ENCODE results near the gene ARGFX. TPM values are rescaled to one million over a fixed set of nuclear protein-coding genes. Genes with fewer than 3 reads are reported as not detected.
A peak's percentile ranks its signal among the peaks of the same experiment; 100 is the strongest.

Gene ARGFX
- total and polyA plus RNA-seq, 2 of the 13 experiments (the other 11 are each of a cell fraction or from before 2014, with no cell fraction given): not detected

DNA sequence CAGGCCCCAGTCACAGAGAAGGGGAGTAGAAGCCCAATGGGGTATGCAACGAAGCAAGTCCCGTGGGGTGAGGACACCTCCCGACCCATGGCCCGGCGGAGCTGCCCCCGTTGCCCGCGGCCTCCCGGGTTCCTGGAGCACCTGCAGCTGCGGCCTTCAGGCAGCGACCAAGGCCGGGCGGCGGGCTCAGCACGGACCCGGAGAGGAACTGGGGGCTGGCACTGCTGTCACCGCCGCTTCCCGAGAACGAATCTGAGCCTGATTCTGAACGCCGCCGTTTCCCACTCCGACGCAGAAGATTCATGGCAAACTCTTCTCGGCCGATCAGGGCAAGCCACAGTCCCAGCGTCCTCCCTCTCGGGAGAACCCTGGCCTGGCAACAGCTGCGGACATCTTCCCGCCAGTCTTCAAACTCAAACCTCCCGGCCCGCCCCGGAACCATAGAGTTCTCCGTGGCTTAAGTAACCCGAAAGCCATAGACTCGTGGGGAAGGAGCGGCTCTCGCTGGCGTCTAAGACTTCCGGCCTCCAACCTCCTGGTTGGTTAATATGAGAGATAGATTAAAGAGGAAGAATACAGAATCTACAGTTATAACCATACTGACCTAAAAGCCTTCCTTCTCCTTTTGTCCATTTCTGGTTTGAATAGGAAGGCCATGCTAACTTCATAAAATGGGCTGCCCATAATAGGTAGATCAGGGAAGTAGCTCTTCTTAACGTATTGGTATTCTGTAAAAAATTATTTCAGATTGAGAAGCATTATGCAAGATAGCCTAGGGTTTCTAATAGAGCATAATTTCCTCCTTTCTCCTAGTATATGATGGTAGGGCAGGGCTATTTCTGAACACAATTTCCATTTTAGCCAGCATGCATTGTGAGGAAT is 21.9 kb upstream of the ARGFX start, which contains the start of gene POLQ (continued):
- TF ChIP-seq, protein P1, sequence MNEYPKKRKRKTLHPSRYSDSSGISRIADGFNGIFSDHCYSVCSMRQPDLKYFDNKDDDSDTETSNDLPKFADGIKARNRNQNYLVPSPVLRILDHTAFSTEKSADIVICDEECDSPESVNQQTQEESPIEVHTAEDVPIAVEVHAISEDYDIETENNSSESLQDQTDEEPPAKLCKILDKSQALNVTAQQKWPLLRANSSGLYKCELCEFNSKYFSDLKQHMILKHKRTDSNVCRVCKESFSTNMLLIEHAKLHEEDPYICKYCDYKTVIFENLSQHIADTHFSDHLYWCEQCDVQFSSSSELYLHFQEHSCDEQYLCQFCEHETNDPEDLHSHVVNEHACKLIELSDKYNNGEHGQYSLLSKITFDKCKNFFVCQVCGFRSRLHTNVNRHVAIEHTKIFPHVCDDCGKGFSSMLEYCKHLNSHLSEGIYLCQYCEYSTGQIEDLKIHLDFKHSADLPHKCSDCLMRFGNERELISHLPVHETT (CRISPR knock-in tag; conservative IDR thresholded peaks at IDR 0.05): no peak
- TF ChIP-seq ZNF572 (CRISPR knock-in tag; IDR thresholded peaks at IDR 0.05): no peak
- 0 out of 2 replicates have a peak, but pooled peaks have one; percentile 19 for TF ChIP-seq ZNF225 (CRISPR knock-in tag; IDR thresholded peaks at IDR 0.05)
- TF ChIP-seq, protein P2, sequence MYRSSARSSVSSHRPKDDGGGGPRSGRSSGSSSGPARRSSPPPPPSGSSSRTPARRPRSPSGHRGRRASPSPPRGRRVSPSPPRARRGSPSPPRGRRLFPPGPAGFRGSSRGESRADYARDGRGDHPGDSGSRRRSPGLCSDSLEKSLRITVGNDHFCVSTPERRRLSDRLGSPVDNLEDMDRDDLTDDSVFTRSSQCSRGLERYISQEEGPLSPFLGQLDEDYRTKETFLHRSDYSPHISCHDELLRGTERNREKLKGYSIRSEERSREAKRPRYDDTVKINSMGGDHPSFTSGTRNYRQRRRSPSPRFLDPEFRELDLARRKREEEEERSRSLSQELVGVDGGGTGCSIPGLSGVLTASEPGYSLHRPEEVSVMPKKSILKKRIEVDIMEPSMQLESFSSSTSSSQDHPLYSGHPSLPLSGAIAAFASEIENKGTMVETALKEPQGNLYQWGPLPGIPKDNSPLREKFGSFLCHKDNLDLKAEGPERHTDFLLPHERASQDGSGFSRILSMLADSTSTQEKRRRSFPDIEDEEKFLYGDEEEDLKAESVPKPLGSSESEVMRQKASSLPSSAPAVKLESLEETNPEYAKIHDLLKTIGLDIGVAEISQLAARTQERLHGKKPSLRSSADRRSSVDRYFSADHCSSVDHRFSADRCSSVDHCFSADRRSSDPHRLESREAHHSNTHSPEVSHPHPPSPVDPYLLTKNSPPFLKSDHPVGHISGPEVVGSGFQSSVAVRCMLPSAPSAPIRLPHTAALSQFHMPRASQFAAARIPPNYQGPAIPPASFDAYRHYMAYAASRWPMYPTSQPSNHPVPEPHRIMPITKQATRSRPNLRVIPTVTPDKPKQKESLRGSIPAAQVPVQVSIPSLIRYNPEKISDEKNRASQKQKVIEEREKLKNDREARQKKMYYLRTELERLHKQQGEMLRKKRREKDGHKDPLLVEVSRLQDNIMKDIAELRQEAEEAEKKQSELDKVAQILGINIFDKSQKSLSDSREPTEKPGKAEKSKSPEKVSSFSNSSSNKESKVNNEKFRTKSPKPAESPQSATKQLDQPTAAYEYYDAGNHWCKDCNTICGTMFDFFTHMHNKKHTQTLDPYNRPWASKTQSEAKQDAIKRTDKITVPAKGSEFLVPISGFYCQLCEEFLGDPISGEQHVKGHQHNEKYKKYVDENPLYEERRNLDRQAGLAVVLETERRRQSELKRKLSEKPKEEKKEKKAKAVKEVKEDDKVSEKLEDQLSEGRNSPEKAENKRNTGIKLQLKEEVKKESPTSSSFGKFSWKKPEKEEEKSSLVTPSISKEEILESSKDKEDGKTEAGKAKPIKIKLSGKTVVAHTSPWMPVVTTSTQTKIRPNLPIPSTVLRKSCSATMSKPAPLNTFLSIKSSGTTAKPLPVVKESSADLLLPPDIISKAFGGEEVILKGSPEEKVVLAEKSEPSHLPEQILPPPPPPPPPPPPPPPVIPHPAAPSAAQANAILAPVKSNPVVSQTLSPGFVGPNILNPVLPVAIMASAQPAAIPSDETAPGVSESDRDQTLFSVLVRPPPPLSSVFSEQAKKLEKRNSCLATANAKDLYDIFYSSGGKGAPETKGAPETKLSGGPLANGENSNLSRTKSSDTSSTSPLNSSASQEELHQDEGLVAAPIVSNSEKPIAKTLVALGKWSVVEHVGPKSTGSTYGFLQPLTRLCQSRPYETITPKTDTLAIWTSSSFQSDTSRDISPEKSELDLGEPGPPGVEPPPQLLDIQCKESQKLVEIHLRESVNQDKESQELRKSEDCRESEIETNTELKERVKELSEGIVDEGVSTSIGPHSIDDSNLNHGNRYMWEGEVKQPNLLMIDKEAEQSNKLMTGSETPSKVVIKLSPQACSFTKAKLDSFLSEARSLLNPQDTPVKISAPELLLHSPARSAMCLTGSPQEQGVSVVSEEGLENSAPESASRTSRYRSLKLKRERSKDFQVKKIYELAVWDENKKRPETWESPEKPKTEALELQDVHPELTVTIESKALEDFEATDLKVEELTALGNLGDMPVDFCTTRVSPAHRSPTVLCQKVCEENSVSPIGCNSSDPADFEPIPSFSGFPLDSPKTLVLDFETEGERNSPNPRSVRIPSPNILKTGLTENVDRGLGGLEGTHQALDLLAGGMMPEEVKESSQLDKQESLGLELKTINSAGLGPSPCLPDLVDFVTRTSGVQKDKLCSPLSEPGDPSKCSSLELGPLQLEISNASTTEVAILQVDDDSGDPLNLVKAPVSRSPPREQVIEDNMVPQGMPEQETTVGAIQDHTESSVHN (CRISPR knock-in tag; IDR thresholded peaks at IDR 0.05): no peak
- TF ChIP-seq, protein P3, sequence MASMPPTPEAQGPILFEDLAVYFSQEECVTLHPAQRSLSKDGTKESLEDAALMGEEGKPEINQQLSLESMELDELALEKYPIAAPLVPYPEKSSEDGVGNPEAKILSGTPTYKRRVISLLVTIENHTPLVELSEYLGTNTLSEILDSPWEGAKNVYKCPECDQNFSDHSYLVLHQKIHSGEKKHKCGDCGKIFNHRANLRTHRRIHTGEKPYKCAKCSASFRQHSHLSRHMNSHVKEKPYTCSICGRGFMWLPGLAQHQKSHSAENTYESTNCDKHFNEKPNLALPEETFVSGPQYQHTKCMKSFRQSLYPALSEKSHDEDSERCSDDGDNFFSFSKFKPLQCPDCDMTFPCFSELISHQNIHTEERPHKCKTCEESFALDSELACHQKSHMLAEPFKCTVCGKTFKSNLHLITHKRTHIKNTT (CRISPR knock-in tag; IDR thresholded peaks at IDR 0.05): no peak
- TF ChIP-seq ZNF234 (CRISPR knock-in tag; conservative IDR thresholded peaks at IDR 0.05): 0 out of 2 replicates have a peak, but pooled peaks have one; percentile 33
- no peak; the same call in 1 of the 2 replicates for TF ChIP-seq GZF1 (CRISPR knock-in tag; IDR thresholded peaks at IDR 0.05)
- TF ChIP-seq ZNF775 (CRISPR knock-in tag; IDR thresholded peaks at IDR 0.05; ENCODE audit: borderline replicate concordance): no peak
- TF ChIP-seq ZSCAN22 (CRISPR knock-in tag; IDR thresholded peaks at IDR 0.05): no peak
- TF ChIP-seq ZSCAN25 (CRISPR knock-in tag; IDR thresholded peaks at IDR 0.05): no peak
- TF ChIP-seq BRCA1 (CRISPR knock-in tag; IDR thresholded peaks at IDR 0.05): peak; percentile 59; the same call in 1 of the 2 replicates
- TF ChIP-seq, protein P4, sequence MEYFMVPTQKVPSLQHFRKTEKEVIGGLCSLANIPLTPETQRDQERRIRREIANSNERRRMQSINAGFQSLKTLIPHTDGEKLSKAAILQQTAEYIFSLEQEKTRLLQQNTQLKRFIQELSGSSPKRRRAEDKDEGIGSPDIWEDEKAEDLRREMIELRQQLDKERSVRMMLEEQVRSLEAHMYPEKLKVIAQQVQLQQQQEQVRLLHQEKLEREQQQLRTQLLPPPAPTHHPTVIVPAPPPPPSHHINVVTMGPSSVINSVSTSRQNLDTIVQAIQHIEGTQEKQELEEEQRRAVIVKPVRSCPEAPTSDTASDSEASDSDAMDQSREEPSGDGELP (IDR thresholded peaks at IDR 0.05; ENCODE audit: borderline replicate concordance, low read depth): peak; percentile 87
- TF ChIP-seq FOXJ3 (CRISPR knock-in tag; IDR thresholded peaks at IDR 0.05; ENCODE audit: borderline replicate concordance): peak; percentile 67
- TF ChIP-seq ZNF282 (IDR thresholded peaks at IDR 0.05; ENCODE audit: partially characterized antibody): no peak
- no peak for TF ChIP-seq ZNF781 (CRISPR knock-in tag; IDR thresholded peaks at IDR 0.05; ENCODE audit: borderline replicate concordance, not compliant biosample characterization)

Measured in HepG2 (cell line).